MM.1S (cell line): ENCODE measurements around the gene CRYZL1.

Experiments
- DNase-seq: peaks from one replicate; pipeline ENCODE4 v3.0.0-alpha.2; 2015
- H2AFZ ChIP-seq: fragments of 300-600 bp; sonication (generic); 2 replicates; pipeline ENCODE4 v1.6.0; 2016; ENCODE audit warnings: antibody characterized with exemption, low read length
- H3F3A ChIP-seq: fragments of 300-600 bp; sonication (generic); 2 replicates; pipeline ENCODE4 v1.6.1; 2016; ENCODE audit warnings: mild to moderate bottlenecking, antibody characterized with exemption, low read length, moderate library complexity, mixed read lengths; ENCODE audit not compliant: insufficient read depth
- H3K27ac ChIP-seq: fragments of 300-600 bp; sonication (generic); 2 replicates; pipeline ENCODE4 v1.5.1; 2016; ENCODE audit warnings: mild to moderate bottlenecking, low read length
- H3K27me3 ChIP-seq: fragments of 300-600 bp; sonication (generic); replicated peaks from 2 replicates; pipeline ENCODE4 v1.6.0; 2016; ENCODE audit warnings: low read length; ENCODE audit not compliant: insufficient read depth
- H3K36me3 ChIP-seq: fragments of 300-600 bp; sonication (generic); replicated peaks from 2 replicates; pipeline ENCODE4 v1.6.1; 2016; ENCODE audit warnings: mild to moderate bottlenecking, low read length, mixed read lengths; ENCODE audit not compliant: insufficient read depth
- H3K4me1 ChIP-seq: fragments of 300-600 bp; sonication (generic); 2 replicates; pipeline ENCODE4 v1.6.1; 2016; ENCODE audit warnings: low read length, mixed read lengths
- H3K4me2 ChIP-seq: fragments of 300-600 bp; sonication (generic); 2 replicates; pipeline ENCODE4 v1.6.0; 2016; ENCODE audit warnings: low read depth, low read length
- H3K4me3 ChIP-seq: fragments of 300-600 bp; sonication (generic); 2 replicates; pipeline ENCODE4 v1.5.1; 2016; ENCODE audit warnings: low read length, mixed read lengths
- H3K79me2 ChIP-seq: fragments of 300-600 bp; sonication (generic); 2 replicates; pipeline ENCODE4 v1.6.1; 2016; ENCODE audit warnings: mixed run types, low read length, mixed read lengths
- H3K9ac ChIP-seq: fragments of 300-600 bp; sonication (generic); 2 replicates; pipeline ENCODE4 v1.6.1; 2016; ENCODE audit warnings: low read length, mixed read lengths
- H3K9me2 ChIP-seq: fragments of 300-600 bp; sonication (generic); replicated peaks from 2 replicates; pipeline ENCODE4 v1.6.1; 2016; ENCODE audit warnings: mild to moderate bottlenecking, low read length, mixed read lengths; ENCODE audit not compliant: insufficient read depth
- H3K9me3 ChIP-seq: fragments of 300-600 bp; sonication (generic); replicated peaks from 2 replicates; pipeline ENCODE4 v1.6.1; 2016; ENCODE audit warnings: mild to moderate bottlenecking, low read length, mixed read lengths; ENCODE audit not compliant: insufficient read depth
- H4K20me1 ChIP-seq: fragments of 300-600 bp; sonication (generic); 2 replicates; pipeline ENCODE4 v1.6.1; 2016; ENCODE audit warnings: mild to moderate bottlenecking, low read length, moderate library complexity, mixed read lengths; ENCODE audit not compliant: insufficient read depth
- EZH2 ChIP-seq: fragments of 300-600 bp; sonication (generic); optimal IDR thresholded peaks from 2 replicates; pipeline ENCODE3; 2017; ENCODE audit warnings: low read depth, mild to moderate bottlenecking, antibody characterized with exemption, low read length, mixed read lengths
- EZH2phosphoT487 ChIP-seq: fragments of 300-600 bp; sonication (generic); IDR thresholded peaks from 2 replicates; pipeline ENCODE4 v1.6.1; 2018; ENCODE audit warnings: antibody characterized with exemption, low read length
- TF ChIP-seq, protein P1 (sequence below): fragments of 300-600 bp; sonication (generic); IDR thresholded peaks from 2 replicates; pipeline ENCODE4 v1.5.1; 2016; ENCODE audit warnings: antibody characterized with exemption, low read length, mixed read lengths

The CRYZL1 gene

DNA sequence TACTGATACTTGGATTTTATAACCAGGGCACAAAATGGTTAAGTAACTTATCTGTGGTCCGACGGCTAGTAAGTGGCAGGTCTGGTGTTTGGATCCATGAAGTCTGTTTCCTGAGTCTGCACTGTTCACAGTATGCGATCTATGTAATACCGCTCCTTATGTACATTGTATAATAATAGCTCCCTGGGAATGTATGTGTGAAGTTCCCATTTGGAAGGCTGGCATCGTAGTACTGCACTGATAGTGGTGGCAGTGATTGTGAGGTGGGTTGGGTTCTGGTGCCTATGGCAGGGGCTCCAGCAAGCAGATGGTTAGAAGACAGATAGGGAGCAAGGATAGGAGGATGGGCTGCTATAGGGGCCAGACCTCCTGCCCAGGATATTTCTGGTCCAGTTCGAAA is 26.1 kb upstream of the CRYZL1 start:
- H3K9me2 ChIP-seq, result no peaks in the 10 kb centered on the region
- H4K20me1 ChIP-seq, result no peaks in the 10 kb centered on the region
- H3K9ac ChIP-seq, result no peak overlapping the region
- H3K4me1 ChIP-seq, result no peaks in the 10 kb centered on the region
- no peak for TF ChIP-seq EZH2
- TF ChIP-seq EZH2phosphoT487, result no peak
- TF ChIP-seq, protein P1, sequence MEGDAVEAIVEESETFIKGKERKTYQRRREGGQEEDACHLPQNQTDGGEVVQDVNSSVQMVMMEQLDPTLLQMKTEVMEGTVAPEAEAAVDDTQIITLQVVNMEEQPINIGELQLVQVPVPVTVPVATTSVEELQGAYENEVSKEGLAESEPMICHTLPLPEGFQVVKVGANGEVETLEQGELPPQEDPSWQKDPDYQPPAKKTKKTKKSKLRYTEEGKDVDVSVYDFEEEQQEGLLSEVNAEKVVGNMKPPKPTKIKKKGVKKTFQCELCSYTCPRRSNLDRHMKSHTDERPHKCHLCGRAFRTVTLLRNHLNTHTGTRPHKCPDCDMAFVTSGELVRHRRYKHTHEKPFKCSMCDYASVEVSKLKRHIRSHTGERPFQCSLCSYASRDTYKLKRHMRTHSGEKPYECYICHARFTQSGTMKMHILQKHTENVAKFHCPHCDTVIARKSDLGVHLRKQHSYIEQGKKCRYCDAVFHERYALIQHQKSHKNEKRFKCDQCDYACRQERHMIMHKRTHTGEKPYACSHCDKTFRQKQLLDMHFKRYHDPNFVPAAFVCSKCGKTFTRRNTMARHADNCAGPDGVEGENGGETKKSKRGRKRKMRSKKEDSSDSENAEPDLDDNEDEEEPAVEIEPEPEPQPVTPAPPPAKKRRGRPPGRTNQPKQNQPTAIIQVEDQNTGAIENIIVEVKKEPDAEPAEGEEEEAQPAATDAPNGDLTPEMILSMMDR, result no peak
- H3K27me3 ChIP-seq, result no peaks in the 10 kb centered on the region
- no peak overlapping the region for H3K4me3 ChIP-seq
- peaks cover 36% of the 10 kb centered on the region for H3K79me2 ChIP-seq
- no peak overlapping the region for H2AFZ ChIP-seq
- no peak overlapping the region for H3K27ac ChIP-seq
- no peaks in the 10 kb centered on the region for H3F3A ChIP-seq
- H3K4me2 ChIP-seq, result no peak overlapping the region
- H3K9me3 ChIP-seq, result no peaks in the 10 kb centered on the region
- DNase-seq, result no peak
- H3K36me3 ChIP-seq, result no peaks in the 10 kb centered on the region

DNA sequence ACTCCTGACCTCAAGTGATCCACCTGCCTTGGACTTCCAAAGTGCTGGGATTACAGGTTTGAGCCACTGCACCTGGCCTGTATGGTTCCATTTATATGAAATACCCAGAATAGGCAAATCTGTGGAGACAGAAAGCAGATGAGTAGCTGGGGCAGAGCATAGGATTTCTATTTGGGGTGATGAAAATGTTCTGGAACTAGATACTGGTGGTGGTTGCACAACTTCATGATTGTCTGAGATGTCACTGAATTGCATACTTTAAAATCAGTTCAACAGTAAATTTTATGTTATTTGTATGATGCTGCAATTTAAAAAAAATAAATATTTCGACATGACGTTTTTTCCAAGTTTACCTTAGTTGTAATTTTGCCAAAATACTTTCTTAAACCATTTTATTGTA is 24.6 kb upstream of the CRYZL1 start:
- H3F3A ChIP-seq, result no peaks in the 10 kb centered on the region
- no peaks in the 10 kb centered on the region for H3K9me3 ChIP-seq
- H3K9ac ChIP-seq, result no peak overlapping the region
- no peaks in the 10 kb centered on the region for H3K36me3 ChIP-seq
- no peak for DNase-seq
- H2AFZ ChIP-seq, result no peak overlapping the region
- H4K20me1 ChIP-seq, result no peaks in the 10 kb centered on the region
- H3K4me3 ChIP-seq, result no peak overlapping the region
- TF ChIP-seq EZH2phosphoT487 (no peak), EZH2 (no peak)
- TF ChIP-seq, protein P1, result no peak
- peaks cover 39% of the 10 kb centered on the region for H3K79me2 ChIP-seq
- no peaks in the 10 kb centered on the region for H3K4me1 ChIP-seq
- H3K4me2 ChIP-seq, result no peak overlapping the region
- H3K9me2 ChIP-seq, result no peaks in the 10 kb centered on the region
- H3K27me3 ChIP-seq, result no peaks in the 10 kb centered on the region
- no peak overlapping the region for H3K27ac ChIP-seq

DNA sequence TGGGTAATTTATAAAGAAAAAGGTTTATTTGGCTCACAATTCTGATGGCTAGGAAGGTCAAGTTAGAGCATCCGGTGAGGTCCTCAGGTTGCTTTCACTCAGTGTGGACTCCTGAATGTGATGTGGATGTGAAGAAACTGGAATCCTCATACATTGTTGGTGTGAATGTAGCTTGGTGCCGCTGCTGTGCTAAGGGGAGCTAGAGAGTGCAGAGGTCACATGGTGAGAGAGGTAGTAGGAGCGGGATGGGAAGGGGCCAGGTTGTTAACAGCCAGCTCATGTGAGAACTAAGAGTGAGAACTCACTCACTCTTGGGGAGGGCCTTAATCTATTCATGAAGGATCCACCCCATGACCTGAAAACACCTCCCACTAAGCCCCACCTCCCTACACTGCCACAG is 22.6 kb upstream of the CRYZL1 start:
- Histone ChIP-seq H3K9ac (no peak overlapping the region), H3K4me3 (no peak overlapping the region), H3K36me3 (no peaks in the 10 kb centered on the region), H4K20me1 (no peaks in the 10 kb centered on the region), H2AFZ (no peak overlapping the region), H3F3A (no peaks in the 10 kb centered on the region), H3K4me1 (no peaks in the 10 kb centered on the region), H3K27me3 (no peaks in the 10 kb centered on the region), H3K4me2 (no peak overlapping the region), H3K27ac (no peak overlapping the region), H3K9me2 (no peaks in the 10 kb centered on the region), H3K79me2 (peaks cover 41% of the 10 kb centered on the region), H3K9me3 (no peaks in the 10 kb centered on the region)
- DNase-seq, result no peak
- TF ChIP-seq EZH2, result no peak
- TF ChIP-seq, protein P1, result no peak
- no peak for TF ChIP-seq EZH2phosphoT487
